Measurements from ENCODE around the gene NPR2. TPM values are rescaled to one million over a fixed set of nuclear protein-coding genes. Genes with fewer than 3 reads are reported as not detected.

NPR2 gene
- total RNA-seq, 1 experiment from 2014 or later, result 18.8 TPM

GRCh38 chr9:35818341-35818740 lies 26.9 kb downstream of the NPR2 start:
- intact Hi-C loops (cut with micrococcal nuclease), result no loop called here
- no peaks in the 10 kb centered on the region for H3K27me3 ChIP-seq (ENCODE audit: insufficient read depth, low read length)
- no peaks in the 10 kb centered on the region for H3K9me3 ChIP-seq (ENCODE audit: control insufficient read depth in 1 of 2, insufficient read depth in 1 of 2, low read depth in 1 of 2, low read length in 2 of 2)
- no peaks in the 10 kb centered on the region for H3K79me2 ChIP-seq (ENCODE audit: insufficient read depth, low read length)
- H3K4me3 ChIP-seq (replicated peaks in 1 of 2; ENCODE audit: low read depth in 1 of 2, low read length in 2 of 2), result no peak overlapping the region
- no peak overlapping the region for H2AFZ ChIP-seq (ENCODE audit: low read depth, low read length, poor library complexity, severe bottlenecking)
- no peaks in the 10 kb centered on the region for H3K9me2 ChIP-seq (ENCODE audit: insufficient read depth)
- H4K20me1 ChIP-seq (ENCODE audit: insufficient read depth), result no peaks in the 10 kb centered on the region
- H3K4me1 ChIP-seq (ENCODE audit: control insufficient read depth in 1 of 2, insufficient read depth in 2 of 2, low read length in 2 of 2), result peaks cover 5 to 15% of the 10 kb centered on the region in 2 experiments; a peak in 3 of 4 replicates
- BruUV-seq (replicated peaks), result no TSS peak
- H3K36me3 ChIP-seq (ENCODE audit: control insufficient read depth in 1 of 2, insufficient read depth in 2 of 2, low read length in 2 of 2), result no peaks in the 10 kb centered on the region
- TF ChIP-seq POLR2A (IDR thresholded peaks at IDR 0.05; ENCODE audit: borderline replicate concordance, extremely low read depth, insufficient read depth, insufficient read length) (no peak), ELF1 (IDR thresholded peaks at IDR 0.05; ENCODE audit: borderline replicate concordance, low read depth) (no peak), ZNF274 (IDR thresholded peaks at IDR 0.05; ENCODE audit: low read depth, low read length) (no peak), CBX3 (IDR thresholded peaks at IDR 0.05; ENCODE audit: low read depth) (no peak), ZFX (IDR thresholded peaks at IDR 0.05) (no peak), EZH2 (IDR thresholded peaks at IDR 0.05) (no peak), SP1 (IDR thresholded peaks at IDR 0.05; ENCODE audit: low read depth) (no peak), CTCF (IDR thresholded peaks at IDR 0.05 in 2 of 3, conservative IDR thresholded peaks at IDR 0.05 in 1 of 3; ENCODE audit: borderline replicate concordance in 1 of 3, insufficient read depth in 1 of 3, low read depth in 2 of 3, low read length in 2 of 3) (no peak), YY1 (IDR thresholded peaks at IDR 0.05; ENCODE audit: extremely low read depth, insufficient replicate concordance, low read depth, low read length) (no peak), CEBPB (IDR thresholded peaks at IDR 0.05; ENCODE audit: low read depth) (no peak)
- no peak overlapping the region for H3K4me2 ChIP-seq (ENCODE audit: low read length)
- ChIA-PET RAD21 (ENCODE audit: low non-redundant PET in 1 of 2, low total read pairs in 2 of 2, uncharacterized antibody in 2 of 2, unreplicated experiment in 2 of 2) (no interaction called here), POLR2A (no interaction called here), CTCF (no interaction called here)
- no peak overlapping the region for H3K27ac ChIP-seq (ENCODE audit: low read depth, low read length)
- ATAC-seq (no peak), DNase-seq (ENCODE audit: low read depth, low spot score) (no peak)
- H3K9ac ChIP-seq (ENCODE audit: low read length), result no peak overlapping the region

- DNase-seq (ENCODE audit: low read depth, low spot score) (no peak), ATAC-seq (no peak)
- no peak overlapping the region for H2AFZ ChIP-seq (ENCODE audit: low read depth, low read length, poor library complexity, severe bottlenecking)
- peaks cover 0 to 3% of the 10 kb centered on the region in 2 experiments; a peak in 1 of 4 replicates for H3K4me1 ChIP-seq (ENCODE audit: control insufficient read depth in 1 of 2, insufficient read depth in 2 of 2, low read length in 2 of 2)
- no peak overlapping the region for H3K4me2 ChIP-seq (ENCODE audit: low read length)
- ChIA-PET RAD21 (ENCODE audit: low non-redundant PET in 1 of 2, low total read pairs in 2 of 2, uncharacterized antibody in 2 of 2, unreplicated experiment in 2 of 2) (no interaction called here), POLR2A (no interaction called here), CTCF (no interaction called here)
- no peak overlapping the region for H3K4me3 ChIP-seq (replicated peaks in 1 of 2; ENCODE audit: low read depth in 1 of 2, low read length in 2 of 2)
- H3K27me3 ChIP-seq (ENCODE audit: insufficient read depth, low read length), result no peaks in the 10 kb centered on the region
- no peaks in the 10 kb centered on the region for H3K9me2 ChIP-seq (ENCODE audit: insufficient read depth)
- no peaks in the 10 kb centered on the region for H4K20me1 ChIP-seq (ENCODE audit: insufficient read depth)
- intact Hi-C loops (cut with micrococcal nuclease), result no loop called here
- no peaks in the 10 kb centered on the region for H3K36me3 ChIP-seq (ENCODE audit: control insufficient read depth in 1 of 2, insufficient read depth in 2 of 2, low read length in 2 of 2)
- no peak overlapping the region for H3K9ac ChIP-seq (ENCODE audit: low read length)
- no peak overlapping the region for H3K27ac ChIP-seq (ENCODE audit: low read depth, low read length)
- H3K79me2 ChIP-seq (ENCODE audit: insufficient read depth, low read length), result no peaks in the 10 kb centered on the region
- H3K9me3 ChIP-seq (ENCODE audit: control insufficient read depth in 1 of 2, insufficient read depth in 1 of 2, low read depth in 1 of 2, low read length in 2 of 2), result no peaks in the 10 kb centered on the region
- no TSS peak for BruUV-seq (replicated peaks)
- no peak for TF ChIP-seq YY1 (IDR thresholded peaks at IDR 0.05; ENCODE audit: extremely low read depth, insufficient replicate concordance, low read depth, low read length)
- TF ChIP-seq ZBTB33 (IDR thresholded peaks at IDR 0.05; ENCODE audit: extremely low read depth, insufficient replicate concordance, low read length), result no peak
- TF ChIP-seq SP1 (IDR thresholded peaks at IDR 0.05; ENCODE audit: low read depth), result no peak
- no peak for TF ChIP-seq CEBPB (IDR thresholded peaks at IDR 0.05; ENCODE audit: low read depth)
- no peak for TF ChIP-seq MAX (IDR thresholded peaks at IDR 0.05)
- no peak for TF ChIP-seq POLR2AphosphoS5 (IDR thresholded peaks at IDR 0.05; ENCODE audit: low read depth, low read length)
- TF ChIP-seq EZH2 (IDR thresholded peaks at IDR 0.05), result no peak
- TF ChIP-seq ELF1 (IDR thresholded peaks at IDR 0.05; ENCODE audit: borderline replicate concordance, low read depth), result no peak
- no peak for TF ChIP-seq JUND (IDR thresholded peaks at IDR 0.05)
- TF ChIP-seq EZH2phosphoT487 (IDR thresholded peaks at IDR 0.05; ENCODE audit: borderline replicate concordance), result no peak
- no peak for TF ChIP-seq FOSL1 (IDR thresholded peaks at IDR 0.05; ENCODE audit: low read depth)
- TF ChIP-seq ZNF274 (IDR thresholded peaks at IDR 0.05; ENCODE audit: low read depth, low read length), result no peak
- TF ChIP-seq ZFX (IDR thresholded peaks at IDR 0.05), result no peak
- TF ChIP-seq SIN3A (IDR thresholded peaks at IDR 0.05; ENCODE audit: low read depth), result no peak
- no peak for TF ChIP-seq SRF (IDR thresholded peaks at IDR 0.05; ENCODE audit: low read depth)
- no peak for TF ChIP-seq RAD21 (IDR thresholded peaks at IDR 0.05; ENCODE audit: low read depth)
These were observed 28.7 kb downstream of the NPR2 start for GRCh38 chr9:35820076-35820475.
